Endothelial cell (in vitro differentiated cells): Measurements from ENCODE around the gene CTBP2. TPM values are rescaled to one million over a fixed set of nuclear protein-coding genes. Genes with fewer than 3 reads are reported as not detected.

Source experiments
- DNase-seq: peaks from one replicate; pipeline ENCODE4 v3.0.0; 2021; ENCODE audit warnings: low spot score
- H3K27ac Mint-ChIP-seq: one replicate; pipeline ENCODE4 v1.8.0; 2021; ENCODE audit warnings: mixed read lengths, inconsistent platforms; ENCODE audit not compliant: unreplicated experiment
- H3K27me3 Mint-ChIP-seq: one replicate; pipeline ENCODE4 v1.8.0; 2021; ENCODE audit warnings: mild to moderate bottlenecking, moderate library complexity, mixed read lengths, inconsistent platforms; ENCODE audit not compliant: unreplicated experiment
- H3K36me3 Mint-ChIP-seq: one replicate; pipeline ENCODE4 v1.8.0; 2021; ENCODE audit warnings: mild to moderate bottlenecking, low read depth, mixed read lengths, inconsistent platforms; ENCODE audit not compliant: unreplicated experiment
- H3K4me1 Mint-ChIP-seq: one replicate; pipeline ENCODE4 v1.8.0; 2021; ENCODE audit warnings: mild to moderate bottlenecking, mixed read lengths, inconsistent platforms; ENCODE audit not compliant: unreplicated experiment
- H3K4me3 Mint-ChIP-seq: one replicate; pipeline ENCODE4 v1.8.0; 2021; ENCODE audit warnings: mild to moderate bottlenecking, mixed read lengths, inconsistent platforms; ENCODE audit not compliant: unreplicated experiment
- H3K9me3 Mint-ChIP-seq: one replicate; pipeline ENCODE4 v1.8.0; 2021; ENCODE audit warnings: mixed read lengths, inconsistent platforms; ENCODE audit not compliant: unreplicated experiment
- total RNA-seq: library from RNA; stranded (reverse); fragmentation: NEBNext Ultra II Directional; extraction: Animal tissue kit (Norgen Biotek cat#: 25700); gene quantifications from one replicate; pipeline ENCODE4 v1.2.1, GENCODE V29; 2021; ENCODE audit not compliant: unreplicated experiment
- TF ChIP-seq, protein P1 (sequence below): fragments of 200-600 bp; sonication (generic); IDR thresholded peaks from one replicate; pipeline ENCODE4 v1.5.0; 2021; ENCODE audit warnings: antibody characterized with exemption; ENCODE audit not compliant: unreplicated experiment

Gene CTBP2
- total RNA-seq, 1 donor from 2014 or later, result 145 TPM

DNA sequence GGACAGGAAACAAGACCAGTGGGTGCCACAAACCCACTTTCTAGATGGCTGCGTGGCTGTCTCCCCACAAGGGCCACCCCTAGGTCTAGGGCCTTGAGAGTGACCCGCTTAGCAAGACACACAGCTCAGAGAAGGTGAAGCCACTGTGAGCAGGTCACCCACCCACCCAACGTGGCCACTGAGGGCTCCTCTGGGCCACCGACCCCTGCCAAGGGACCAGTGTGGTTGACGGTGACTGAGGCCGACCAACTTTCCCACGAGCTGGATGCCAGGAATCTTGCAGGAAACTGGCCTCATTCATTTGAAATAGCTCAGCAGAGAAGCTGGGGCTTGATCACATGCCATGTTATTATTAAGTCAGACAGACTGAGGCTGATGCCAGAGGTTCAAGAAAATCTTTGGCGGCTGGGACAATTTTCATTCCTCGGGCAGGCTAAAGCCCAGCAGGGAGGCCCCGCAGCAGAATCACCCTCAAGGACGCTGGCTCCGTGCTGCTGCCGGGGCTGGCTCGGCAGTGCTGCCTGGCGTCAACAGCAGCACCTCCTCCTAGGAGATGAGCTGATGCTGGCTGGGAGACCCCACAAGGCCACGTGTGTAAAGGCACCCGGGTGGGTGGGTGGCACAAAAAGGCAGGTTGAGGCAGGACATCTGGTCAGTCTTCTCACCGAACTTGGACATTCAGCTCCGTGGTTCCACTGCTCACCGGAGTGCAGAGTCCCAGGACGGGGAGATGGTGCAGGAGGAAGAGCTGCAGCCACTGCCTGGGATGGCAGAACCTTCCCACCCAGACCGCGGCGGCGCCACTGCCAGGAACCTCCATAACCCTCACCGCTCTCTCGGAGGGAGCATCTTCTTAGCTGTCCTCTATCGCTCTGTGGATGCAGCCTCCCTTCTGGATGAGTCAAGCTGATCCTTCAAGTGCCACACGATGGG is 160.7 kb downstream of the CTBP2 start:
- DNase-seq, result no peak
- no peak overlapping the region for H3K4me3 Mint-ChIP-seq
- peaks cover 3% of the 10 kb centered on the region for H3K4me1 Mint-ChIP-seq
- peaks cover 34% of the 10 kb centered on the region for H3K36me3 Mint-ChIP-seq
- H3K27me3 Mint-ChIP-seq, result peaks cover 26% of the 10 kb centered on the region
- TF ChIP-seq, protein P1, sequence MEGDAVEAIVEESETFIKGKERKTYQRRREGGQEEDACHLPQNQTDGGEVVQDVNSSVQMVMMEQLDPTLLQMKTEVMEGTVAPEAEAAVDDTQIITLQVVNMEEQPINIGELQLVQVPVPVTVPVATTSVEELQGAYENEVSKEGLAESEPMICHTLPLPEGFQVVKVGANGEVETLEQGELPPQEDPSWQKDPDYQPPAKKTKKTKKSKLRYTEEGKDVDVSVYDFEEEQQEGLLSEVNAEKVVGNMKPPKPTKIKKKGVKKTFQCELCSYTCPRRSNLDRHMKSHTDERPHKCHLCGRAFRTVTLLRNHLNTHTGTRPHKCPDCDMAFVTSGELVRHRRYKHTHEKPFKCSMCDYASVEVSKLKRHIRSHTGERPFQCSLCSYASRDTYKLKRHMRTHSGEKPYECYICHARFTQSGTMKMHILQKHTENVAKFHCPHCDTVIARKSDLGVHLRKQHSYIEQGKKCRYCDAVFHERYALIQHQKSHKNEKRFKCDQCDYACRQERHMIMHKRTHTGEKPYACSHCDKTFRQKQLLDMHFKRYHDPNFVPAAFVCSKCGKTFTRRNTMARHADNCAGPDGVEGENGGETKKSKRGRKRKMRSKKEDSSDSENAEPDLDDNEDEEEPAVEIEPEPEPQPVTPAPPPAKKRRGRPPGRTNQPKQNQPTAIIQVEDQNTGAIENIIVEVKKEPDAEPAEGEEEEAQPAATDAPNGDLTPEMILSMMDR, result no peak
- H3K27ac Mint-ChIP-seq, result no peak overlapping the region
- no peaks in the 10 kb centered on the region for H3K9me3 Mint-ChIP-seq

DNA sequence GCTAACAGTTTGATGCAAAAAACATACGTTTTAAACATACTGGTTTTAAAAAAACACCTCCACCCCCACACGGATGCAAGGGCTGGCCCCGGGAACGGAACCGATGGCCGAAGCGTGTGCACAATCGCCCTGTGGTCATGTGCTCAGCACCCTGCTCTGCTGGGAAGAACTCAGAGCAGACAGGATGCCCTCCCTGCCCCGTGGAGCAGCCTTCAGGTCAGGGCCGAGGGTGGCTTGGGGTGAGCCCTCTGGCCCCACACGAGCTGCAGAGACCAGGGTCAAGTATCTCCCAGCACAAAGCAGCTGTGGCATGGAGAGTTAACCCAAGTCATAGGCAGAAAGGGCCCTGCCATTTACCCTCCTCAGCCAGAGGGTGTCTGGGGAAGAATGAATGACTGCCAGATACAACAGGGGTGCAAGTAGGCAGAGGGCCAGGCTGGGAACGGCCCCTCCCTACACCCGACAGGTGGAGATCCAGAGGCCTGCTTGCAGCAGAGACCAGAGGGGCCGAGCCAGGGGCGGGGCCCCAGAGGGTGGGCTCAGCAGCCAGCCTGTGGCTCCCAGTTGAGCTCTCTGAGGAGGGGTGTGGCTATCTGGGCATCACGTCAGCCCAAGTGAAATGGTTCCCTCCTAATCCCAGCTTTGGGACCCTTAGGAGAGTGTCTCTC is 161.6 kb downstream of the CTBP2 start:
- Mint-ChIP-seq H3K36me3 (peaks cover 37% of the 10 kb centered on the region), H3K27ac (no peak overlapping the region)
- DNase-seq, result no peak

DNA sequence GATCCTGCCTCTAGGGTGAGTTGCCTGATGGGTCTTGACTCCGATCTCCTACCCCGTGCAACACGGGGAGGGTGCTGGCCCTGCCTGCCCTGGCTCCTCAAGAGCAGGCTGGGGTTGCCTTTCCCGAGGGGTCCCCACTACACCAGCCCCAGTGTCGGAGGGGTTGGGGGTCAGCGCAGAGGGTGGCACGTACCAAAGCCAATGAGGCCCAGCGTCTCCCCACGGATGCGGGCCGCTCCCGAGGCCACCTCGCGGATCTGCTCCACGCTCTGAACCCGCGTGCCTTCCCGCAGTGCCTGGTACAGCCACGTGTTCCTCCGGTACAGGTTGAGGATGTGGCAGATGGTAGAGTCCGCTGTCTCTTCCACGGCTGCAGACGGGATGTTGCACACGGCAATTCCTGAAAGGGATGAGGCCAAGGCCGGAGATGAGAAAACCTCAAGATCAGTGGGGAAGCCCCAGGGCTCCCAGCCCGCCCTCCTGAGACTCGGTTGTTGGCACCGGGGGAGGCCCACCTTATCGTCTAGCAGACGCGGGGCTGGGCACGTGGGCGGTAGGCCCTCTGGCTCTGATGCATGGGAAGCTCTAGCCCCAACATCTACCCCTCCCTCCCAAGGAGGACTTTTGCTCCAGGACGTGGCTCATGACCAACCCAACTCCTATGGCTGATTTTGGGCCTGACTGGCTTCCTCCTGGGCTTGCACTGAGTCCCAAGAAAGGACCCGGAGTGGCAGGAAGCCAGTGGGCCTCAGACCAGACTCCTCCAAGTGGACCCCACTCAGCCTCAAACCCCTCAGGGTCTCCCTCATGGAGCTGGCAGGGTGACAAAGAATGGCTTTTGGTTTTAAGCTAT is 162.4 kb downstream of the CTBP2 start:
- H3K4me3 Mint-ChIP-seq, result peak overlapping the region; percentile 73
- peaks cover 25% of the 10 kb centered on the region for H3K27me3 Mint-ChIP-seq
- H3K36me3 Mint-ChIP-seq, result peaks cover 35% of the 10 kb centered on the region
- DNase-seq, result no peak
- H3K4me1 Mint-ChIP-seq, result no peaks in the 10 kb centered on the region
- TF ChIP-seq, protein P1, result no peak
- H3K27ac Mint-ChIP-seq, result no peak overlapping the region
- H3K9me3 Mint-ChIP-seq, result no peaks in the 10 kb centered on the region

More for the DNA sequence above, 161.6 kb downstream of the CTBP2 start:
- Mint-ChIP-seq H3K27me3 (peaks cover 23% of the 10 kb centered on the region), H3K4me3 (no peak overlapping the region), H3K9me3 (no peaks in the 10 kb centered on the region), H3K4me1 (no peaks in the 10 kb centered on the region)
- TF ChIP-seq, protein P1, result no peak

DNA sequence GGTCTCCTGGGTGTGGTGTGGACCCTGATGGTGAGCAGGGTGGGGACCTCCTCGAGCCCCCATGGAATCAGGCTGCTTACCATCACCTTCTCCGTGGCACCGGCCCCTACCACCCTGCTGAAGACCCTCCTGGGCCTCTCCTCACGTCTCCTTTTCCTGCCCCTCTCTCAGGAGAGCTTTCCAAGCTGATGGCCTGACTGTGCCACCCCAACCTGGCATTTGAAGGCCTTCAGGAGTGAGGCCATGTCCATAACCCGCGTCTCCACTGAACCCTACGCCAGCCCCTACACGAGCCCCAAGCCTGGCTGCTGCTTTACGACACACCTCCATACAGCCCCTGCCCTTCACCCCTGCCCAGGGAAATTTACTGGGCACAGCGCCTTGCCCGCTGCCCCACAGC is 163.1 kb downstream of the CTBP2 start:
- H3K9me3 Mint-ChIP-seq, result no peaks in the 10 kb centered on the region
- TF ChIP-seq, protein P1, result no peak
- H3K27ac Mint-ChIP-seq, result no peak overlapping the region
- peak overlapping the region; percentile 73 for H3K4me3 Mint-ChIP-seq
- no peaks in the 10 kb centered on the region for H3K4me1 Mint-ChIP-seq
- H3K27me3 Mint-ChIP-seq, result peaks cover 30% of the 10 kb centered on the region
- H3K36me3 Mint-ChIP-seq, result peaks cover 40% of the 10 kb centered on the region
- DNase-seq, result no peak
